ENCODE data around the gene HSDL2. TPM values are rescaled to one million over a fixed set of nuclear protein-coding genes. Genes with fewer than 3 reads are reported as not detected.

Gene HSDL2
- total RNA-seq, 1 experiment from 2014 or later, result 32.2 TPM

- intact Hi-C loops (cut with micrococcal nuclease; ENCODE audit: unreplicated experiment) (no loop called here), in situ Hi-C loops (cut with HindIII; ENCODE audit: low pct_unique_long_range_greater_than_20kb, low sequenced_read_pairs) (no loop called here)
- no peak overlapping the region for H3K27ac ChIP-seq (ENCODE audit: low read length)
- H3K4me1 ChIP-seq (ENCODE audit: control insufficient read depth, insufficient read depth, low read length), result no peaks in the 10 kb centered on the region; the same call in 1 of the 2 replicates
- no peaks in the 10 kb centered on the region for H3K27me3 ChIP-seq (ENCODE audit: control insufficient read depth, insufficient read depth, low read length)
- no peak for DNase-seq (ENCODE audit: low read depth, low spot score)
- TF ChIP-seq TCF7L2 (IDR thresholded peaks at IDR 0.05; ENCODE audit: low read depth, low read length) (no peak), SIN3A (IDR thresholded peaks at IDR 0.05; ENCODE audit: borderline replicate concordance, insufficient read depth, low read depth, low read length) (no peak), POLR2AphosphoS5 (IDR thresholded peaks at IDR 0.05; ENCODE audit: low read depth, low read length) (no peak), CTCF (IDR thresholded peaks at IDR 0.05) (no peak), REST (IDR thresholded peaks at IDR 0.05; ENCODE audit: insufficient read depth in 1 of 2, low read depth in 2 of 2, low read length in 1 of 2) (no peak)
- BruUV-seq (replicated peaks), result no TSS peak
- H3K36me3 ChIP-seq (ENCODE audit: control insufficient read depth, insufficient read depth, low read length), result peaks cover 4% of the 10 kb centered on the region; the same call in 1 of the 2 replicates
- ChIA-PET POLR2A (no interaction called here), CTCF (no interaction called here)
- H3K4me3 ChIP-seq (ENCODE audit: low read depth in 2 of 2, low read length in 2 of 2), result no peak overlapping the region
- no peak for ATAC-seq
- H3K9me3 ChIP-seq (ENCODE audit: control insufficient read depth, insufficient read depth, low read depth, low read length), result no peaks in the 10 kb centered on the region
Observed at GRCh38 chr9:112375361-112375760, 4.5 kb upstream of the HSDL2 start.

- H3K27me3 ChIP-seq (ENCODE audit: control insufficient read depth, insufficient read depth, low read length), result no peaks in the 10 kb centered on the region
- H3K27ac ChIP-seq (ENCODE audit: low read length), result peak overlapping the region; percentile 94
- no peak for DNase-seq (ENCODE audit: low read depth, low spot score)
- CTCF ChIA-PET, result no interaction called here
- in situ Hi-C loops (cut with HindIII; ENCODE audit: low pct_unique_long_range_greater_than_20kb, low sequenced_read_pairs) (no loop called here), intact Hi-C loops (cut with micrococcal nuclease; ENCODE audit: unreplicated experiment) (no loop called here)
- no peaks in the 10 kb centered on the region for H3K9me3 ChIP-seq (ENCODE audit: control insufficient read depth, insufficient read depth, low read depth, low read length)
- H3K4me3 ChIP-seq (ENCODE audit: low read depth in 2 of 2, low read length in 2 of 2), result peak overlapping the region in 1 of 2 experiments; percentile 87; a peak in 1 of 4 replicates
- POLR2A ChIA-PET, result no interaction called here
- TF ChIP-seq POLR2AphosphoS5 (IDR thresholded peaks at IDR 0.05; ENCODE audit: low read depth, low read length), result no peak
- TF ChIP-seq TCF7L2 (IDR thresholded peaks at IDR 0.05; ENCODE audit: low read depth, low read length), result no peak
- BruUV-seq (replicated peaks), result no TSS peak
- no peak for ATAC-seq
- peaks cover 5% of the 10 kb centered on the region; the same call in 1 of the 2 replicates for H3K36me3 ChIP-seq (ENCODE audit: control insufficient read depth, insufficient read depth, low read length)
- H3K4me1 ChIP-seq (ENCODE audit: control insufficient read depth, insufficient read depth, low read length), result no peaks in the 10 kb centered on the region; the same call in 1 of the 2 replicates
Observed at GRCh38 chr9:112377087-112377486, 2.8 kb upstream of the HSDL2 start.

GRCh38 chr9:112377684-112378327 is 2.1 kb upstream of the HSDL2 start:
- CTCF ChIA-PET, result no interaction called here
- Histone ChIP-seq H3K27ac (ENCODE audit: low read length) (peak overlapping the region; percentile 94), H3K9me3 (ENCODE audit: control insufficient read depth, insufficient read depth, low read depth, low read length) (no peaks in the 10 kb centered on the region), H3K4me3 (ENCODE audit: low read depth in 2 of 2, low read length in 2 of 2) (peak overlapping the region; percentile 82 to 87), H3K27me3 (ENCODE audit: control insufficient read depth, insufficient read depth, low read length) (no peaks in the 10 kb centered on the region), H3K36me3 (ENCODE audit: control insufficient read depth, insufficient read depth, low read length) (peaks cover 5% of the 10 kb centered on the region; the same call in 1 of the 2 replicates), H3K4me1 (ENCODE audit: control insufficient read depth, insufficient read depth, low read length) (peaks cover 4% of the 10 kb centered on the region)
- in situ Hi-C loops (cut with HindIII; ENCODE audit: low pct_unique_long_range_greater_than_20kb, low sequenced_read_pairs), result no loop called here
- TF ChIP-seq POLR2AphosphoS5 (IDR thresholded peaks at IDR 0.05; ENCODE audit: low read depth, low read length) (no peak), TCF7L2 (IDR thresholded peaks at IDR 0.05; ENCODE audit: low read depth, low read length) (no peak), SIN3A (IDR thresholded peaks at IDR 0.05; ENCODE audit: borderline replicate concordance, insufficient read depth, low read depth, low read length) (no peak), REST (IDR thresholded peaks at IDR 0.05; ENCODE audit: insufficient read depth in 1 of 2, low read depth in 2 of 2, low read length in 1 of 2) (no peak), CTCF (IDR thresholded peaks at IDR 0.05) (no peak)
- intact Hi-C loops (cut with micrococcal nuclease; ENCODE audit: unreplicated experiment), result no loop called here
- no peak for DNase-seq (ENCODE audit: low read depth, low spot score)
- no peak for ATAC-seq
- POLR2A ChIA-PET, result no interaction called here
- no TSS peak for BruUV-seq (replicated peaks)
